Right ventricle myocardium inferior (tissue), 1 donor: Measurements from ENCODE around the gene MYO1F. TPM values are rescaled to one million over a fixed set of nuclear protein-coding genes. Genes with fewer than 3 reads are reported as not detected.
A peak's percentile ranks its signal among the peaks of the same experiment; 100 is the strongest.
"Not testable (repeated sequence)": the region's sequence is repeated elsewhere in the genome, so short reads cannot be mapped to it uniquely, and the experiment has no call there.

Experiments used
- ATAC-seq: fragments of 200-7000 bp; cut with Tn5 transposase; one replicate; pipeline ENCODE4 v1.9.1; 2020; ENCODE audit warnings: mild to moderate bottlenecking, moderate library complexity
- DNase-seq: peaks from one replicate; pipeline ENCODE4 v3.0.0; 2021; ENCODE audit errors: missing footprints
- intact Hi-C: fragments of 100-400 bp; cut with DNase I; formaldehyde crosslinking; loops from one replicate; pipeline ENCODE4 v1.11.0; 2022
- total RNA-seq: library from RNA; stranded (reverse); fragmentation: NEBNext Ultra II Directional; extraction: Animal tissue kit (Norgen Biotek cat#: 25700); gene quantifications from one replicate; pipeline ENCODE4 v1.2.1, GENCODE V29; 2021
- donor health status: DM: no; HTN: yes; CAD: no; lungs with severe emphysema.

The MYO1F gene
- total RNA-seq, 1 donor from 2014 or later, result 9.3 TPM

DNA sequence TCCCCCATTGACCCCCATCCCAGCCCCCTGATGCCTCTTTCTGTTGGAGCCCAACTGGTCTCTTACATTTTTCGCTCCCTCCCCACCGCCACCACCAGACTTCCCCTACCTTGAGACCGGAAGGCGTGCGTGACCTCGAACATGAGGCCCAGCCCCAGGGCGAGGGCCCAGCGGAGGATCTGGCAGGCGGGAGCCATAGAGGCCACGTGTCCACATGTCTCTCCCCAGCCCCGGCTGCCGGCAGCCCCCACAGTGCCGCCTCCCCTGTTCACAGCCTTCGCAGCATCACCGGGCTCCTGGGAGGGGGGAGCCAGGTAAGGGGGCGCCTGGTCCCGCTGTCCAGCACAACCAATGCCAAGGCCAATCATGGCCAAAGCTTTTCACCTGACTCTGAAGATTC is 28.3 kb upstream of the MYO1F start:
- no peak for ATAC-seq
- intact Hi-C loops, result no loop called here
- no peak for DNase-seq

DNA sequence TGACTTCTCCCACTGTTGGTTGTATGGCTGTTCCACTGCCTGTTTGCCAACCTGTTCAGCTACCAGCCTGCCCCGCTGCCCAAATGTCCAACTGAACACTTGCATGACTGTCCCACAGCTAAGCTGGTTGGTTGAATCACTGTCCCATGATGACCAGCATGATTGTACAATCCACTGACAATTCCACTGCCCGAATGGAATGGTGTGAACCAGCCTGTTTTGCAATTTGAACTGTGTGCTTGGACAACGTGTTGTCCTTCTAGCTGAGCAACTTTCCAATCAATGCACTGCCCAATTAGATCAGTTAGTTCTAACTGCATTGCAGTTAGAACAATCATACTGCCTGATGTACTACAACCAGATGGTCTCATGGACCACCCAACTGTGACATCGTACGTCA is 24.6 kb upstream of the MYO1F start:
- ATAC-seq, result no peak
- DNase-seq, result no peak
- intact Hi-C loops, result no loop called here

DNA sequence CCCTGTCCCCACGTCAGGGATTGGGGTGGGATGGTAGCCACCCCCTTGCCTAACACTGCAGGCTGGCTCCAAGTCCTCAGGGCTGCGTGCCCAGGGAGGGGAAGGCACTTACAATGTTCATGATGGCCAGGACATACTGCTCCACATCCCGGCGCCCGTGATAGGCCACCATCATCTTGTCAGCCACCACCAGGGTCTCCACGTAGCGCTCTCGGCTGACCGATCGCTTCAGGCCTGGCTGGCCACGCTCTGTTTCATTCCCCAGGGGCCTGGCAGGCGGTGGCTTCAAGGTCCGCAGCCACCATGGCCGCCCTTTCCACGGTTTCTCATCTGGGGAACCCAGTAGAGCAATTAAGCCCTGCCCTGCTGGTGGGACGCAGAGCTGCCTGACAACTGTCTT is 23.6 kb upstream of the MYO1F start:
- intact Hi-C loops, result no loop called here
- DNase-seq, result peak; percentile 50
- no peak for ATAC-seq

DNA sequence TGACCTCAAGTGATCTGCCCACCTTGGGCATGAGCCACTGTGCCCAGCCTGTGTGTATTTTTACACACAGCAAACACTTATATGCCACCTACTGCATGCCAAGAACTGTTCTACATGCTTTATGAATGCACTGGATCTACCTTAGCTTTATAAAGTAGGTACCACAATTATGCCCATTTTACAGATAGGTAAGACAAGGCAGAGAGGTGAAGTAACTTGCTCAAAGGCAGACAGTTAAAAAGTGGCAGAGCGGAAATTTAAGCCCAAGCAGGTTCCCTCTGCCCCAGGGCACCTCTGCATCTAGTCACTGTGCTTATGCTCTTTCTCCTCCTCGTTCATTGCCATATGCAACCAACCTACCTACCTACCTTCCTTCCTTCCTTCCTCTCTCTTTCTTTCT is 22.8 kb upstream of the MYO1F start:
- ATAC-seq, result no peak
- no peak for DNase-seq
- intact Hi-C loops, result no loop called here

DNA sequence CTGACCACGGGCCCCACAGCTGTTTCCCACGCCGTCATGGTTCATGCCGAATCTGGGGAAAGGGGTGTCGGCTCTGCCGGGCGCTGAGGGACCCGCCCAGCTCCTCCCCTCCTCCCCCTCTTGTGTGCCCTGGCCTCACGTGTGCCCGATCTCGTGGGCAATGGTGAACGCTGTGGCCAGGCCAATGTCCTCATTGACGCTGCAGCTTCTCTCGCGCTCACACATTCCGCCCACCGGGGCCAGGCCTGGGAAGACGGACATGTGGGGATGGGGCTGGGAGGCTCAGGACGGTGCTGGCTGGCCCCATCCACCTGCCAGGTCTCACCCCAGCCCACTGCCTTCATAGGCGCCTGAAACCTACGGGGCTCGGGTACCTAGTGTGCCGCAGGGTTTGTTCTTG is 18.9 kb upstream of the MYO1F start:
- intact Hi-C loops, result no loop called here
- ATAC-seq, result no peak
- DNase-seq, result peak; percentile 63

DNA sequence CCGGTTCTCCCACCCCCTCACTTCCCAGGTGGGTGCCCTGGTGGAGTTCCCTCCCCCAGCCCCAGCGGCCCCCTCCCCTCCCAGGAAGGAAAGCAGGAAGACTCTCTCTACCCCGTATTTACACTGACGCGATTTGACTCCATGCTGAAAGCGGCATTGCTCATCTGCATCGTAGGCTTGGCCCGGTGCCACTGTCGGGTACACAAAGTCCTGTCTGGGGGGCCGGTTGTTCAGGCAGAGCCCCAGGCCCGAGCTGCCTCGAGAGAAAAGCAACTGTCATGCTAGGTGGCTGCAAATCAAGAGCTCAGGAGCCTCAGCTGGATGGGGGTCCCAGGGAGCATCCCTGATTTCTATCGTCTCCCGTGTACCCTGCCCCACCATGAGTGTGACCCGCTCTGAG is 18.4 kb upstream of the MYO1F start:
- DNase-seq (peak; percentile 65), ATAC-seq (no peak)
- intact Hi-C loops, result no loop called here

DNA sequence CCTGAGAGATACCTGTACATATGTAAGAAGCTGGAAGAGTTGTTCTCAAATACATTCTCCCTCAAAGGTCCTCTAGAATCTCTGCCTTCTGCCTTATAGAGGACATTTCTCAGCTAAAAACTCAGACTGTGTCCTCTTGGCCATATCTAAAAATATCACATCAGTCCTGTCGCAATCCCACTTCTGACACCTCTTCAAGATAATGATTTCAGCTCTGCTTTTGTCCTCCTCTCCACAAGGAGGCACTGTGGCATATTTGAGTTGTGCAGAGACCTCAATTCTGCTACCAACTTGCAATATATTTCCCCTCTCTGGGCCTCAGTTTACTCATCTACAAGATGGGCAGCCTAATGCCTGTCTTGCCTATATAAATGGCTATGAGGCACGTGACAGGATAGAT is 16.7 kb upstream of the MYO1F start:
- DNase-seq (no peak), ATAC-seq (no peak)
- intact Hi-C loops, result no loop called here

DNA sequence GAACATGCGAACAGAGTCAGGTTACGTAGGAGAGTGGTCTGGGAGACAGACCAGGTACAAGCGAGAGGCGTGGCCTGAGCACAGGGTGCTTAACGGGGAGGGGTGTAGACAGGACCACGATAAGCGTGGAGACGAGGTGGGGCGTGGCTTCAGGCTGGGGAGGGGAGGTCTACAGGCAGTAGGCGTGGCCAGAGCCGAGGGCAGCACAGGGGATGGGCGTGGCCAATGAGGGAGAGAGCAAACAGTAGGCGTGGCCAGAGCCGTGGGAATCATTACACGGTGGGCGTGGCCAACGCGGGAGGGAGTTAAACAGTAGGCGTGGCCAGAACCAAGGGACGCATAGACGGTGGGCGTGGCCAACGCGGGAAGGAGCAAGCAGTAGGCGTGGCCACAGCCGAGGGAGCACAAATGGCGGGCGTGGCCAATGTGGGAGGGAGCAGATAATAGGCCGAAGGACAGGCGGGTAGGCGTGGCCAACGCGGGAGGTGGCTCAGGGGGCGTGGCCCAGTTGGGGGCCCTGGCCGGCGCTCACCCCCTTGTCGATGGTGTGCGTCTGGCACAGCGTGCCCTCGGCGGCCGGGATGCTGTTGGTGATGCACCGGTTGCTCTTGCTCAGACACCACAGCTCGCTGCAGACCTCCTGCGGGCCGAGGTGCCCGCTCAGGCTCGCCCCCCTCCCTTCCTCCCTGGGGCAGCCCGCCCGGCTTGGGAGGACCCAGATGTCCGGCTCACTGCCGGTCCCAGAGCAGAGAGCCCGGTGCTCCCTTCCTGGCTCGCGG is 15.2 kb upstream of the MYO1F start:
- intact Hi-C loops, result no loop called here
- DNase-seq, result peak; percentile 97
- ATAC-seq, result peak; percentile 91

DNA sequence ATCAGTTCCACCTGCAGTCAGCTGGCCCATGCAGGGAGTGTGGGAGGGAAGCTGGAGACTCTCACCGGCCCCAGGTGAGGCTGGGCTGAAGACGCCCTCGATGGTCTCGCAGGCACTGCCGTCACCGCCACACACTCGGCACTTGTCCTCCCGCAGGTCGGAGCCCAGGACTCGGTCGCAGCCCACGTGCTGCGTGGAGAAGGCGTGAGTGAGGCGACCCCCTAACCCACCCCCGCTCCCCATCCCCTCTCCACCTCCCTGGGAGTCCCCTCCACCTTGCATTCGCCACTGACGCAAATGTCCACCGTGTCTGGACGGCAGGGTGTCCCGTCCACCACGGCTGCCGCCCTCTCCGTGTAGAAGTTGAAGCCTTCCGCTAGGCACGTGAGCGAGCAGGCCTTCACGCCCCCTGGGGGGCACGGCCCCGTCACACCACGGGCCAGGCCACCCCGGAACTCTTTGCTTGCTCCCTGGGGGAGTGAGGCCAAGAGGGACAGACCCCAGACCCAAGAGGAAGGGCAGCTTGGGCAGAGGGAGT is 12.0 kb upstream of the MYO1F start:
- peak; percentile 30 for DNase-seq
- ATAC-seq, result no peak
- intact Hi-C loops, result no loop called here

DNA sequence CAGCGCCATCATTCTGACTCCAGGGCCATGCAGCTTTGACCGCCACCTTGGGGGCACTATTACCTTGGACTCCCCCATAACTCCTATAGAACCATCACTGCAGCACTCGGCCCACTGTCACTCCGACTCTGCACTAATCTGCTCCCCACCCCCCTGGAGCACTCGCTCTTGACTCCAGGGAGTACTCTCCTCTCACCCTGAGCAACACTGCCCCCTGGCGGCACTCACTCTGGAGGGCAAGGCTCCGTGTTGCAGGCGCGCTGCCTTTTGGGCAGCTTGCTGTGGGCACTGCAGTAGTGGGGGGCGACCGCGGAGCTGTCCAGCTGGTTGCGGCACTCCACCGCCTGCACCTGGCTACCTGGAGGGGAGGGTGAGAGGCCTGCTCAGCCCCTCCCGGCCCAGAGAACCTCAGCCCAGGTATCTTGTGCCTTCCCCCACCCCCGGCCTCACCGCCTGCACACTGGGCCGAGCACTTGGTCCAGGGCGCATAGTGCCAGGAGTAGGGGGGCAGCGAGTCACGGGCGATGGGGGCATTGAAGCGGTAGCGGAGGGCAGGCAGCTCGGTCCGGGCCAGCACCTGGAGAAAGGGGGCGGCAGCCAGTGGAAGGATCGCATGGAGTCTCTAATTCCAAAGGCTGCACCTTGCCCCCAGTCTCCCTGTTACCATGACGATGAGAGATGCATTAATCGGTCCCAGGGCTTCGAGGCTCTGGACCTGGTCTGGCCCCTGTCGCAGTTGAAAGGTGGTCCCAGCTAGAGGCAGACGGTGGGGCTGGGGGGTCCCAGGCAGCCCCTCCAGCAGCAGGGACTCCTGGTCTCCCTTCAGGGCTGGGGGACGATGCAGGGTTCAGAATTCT is 8.9 kb upstream of the MYO1F start:
- ATAC-seq, result peak; percentile 32
- peak; percentile 85 for DNase-seq
- intact Hi-C loops, result no loop called here

DNA sequence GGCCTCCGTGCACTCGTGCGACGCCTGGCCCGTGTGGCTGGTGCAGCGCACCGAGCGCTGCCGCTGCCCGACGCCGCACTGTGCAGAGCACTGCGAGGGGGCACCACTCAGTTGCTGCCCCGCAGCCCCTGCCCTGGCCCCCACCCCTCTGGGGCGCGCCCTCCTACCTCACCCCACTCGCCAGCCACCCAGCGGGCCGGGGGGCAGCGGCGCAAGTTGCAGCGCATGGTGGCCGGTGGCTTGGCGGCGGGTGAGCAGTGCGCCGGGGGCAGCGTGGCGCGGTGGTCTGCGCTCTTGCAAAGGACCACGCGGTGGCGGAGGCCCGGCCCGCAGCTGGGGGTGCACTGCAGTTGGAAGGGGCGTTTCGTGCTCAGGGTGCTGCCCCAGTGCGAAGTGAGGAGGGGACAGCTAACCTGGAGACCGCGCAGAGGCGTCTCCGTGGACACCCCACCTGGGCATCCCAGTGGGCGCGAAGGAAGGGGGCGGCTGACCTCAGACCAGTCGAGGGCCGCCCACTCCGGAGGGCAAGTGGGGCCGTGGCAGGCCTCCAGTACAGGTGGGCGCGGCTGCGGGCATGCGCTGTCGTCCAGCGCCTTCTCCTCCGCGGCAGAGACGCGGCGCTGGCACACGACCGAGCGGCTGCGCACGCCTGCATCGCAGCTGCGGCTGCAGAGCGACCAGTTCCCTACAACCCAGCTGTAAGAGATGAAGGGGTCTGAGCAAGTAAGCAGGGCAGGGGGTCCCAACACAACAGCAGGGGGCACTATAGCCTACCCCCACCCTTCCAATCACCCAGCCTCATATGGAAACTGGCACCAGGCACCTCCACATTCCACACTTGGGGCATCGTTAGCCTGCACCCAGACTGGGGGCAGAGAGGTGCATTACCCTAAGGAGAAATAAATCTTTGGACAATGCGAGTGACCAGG is 8.0 kb upstream of the MYO1F start:
- intact Hi-C loops, result no loop called here
- ATAC-seq (no peak), DNase-seq (peak; percentile 62)

DNA sequence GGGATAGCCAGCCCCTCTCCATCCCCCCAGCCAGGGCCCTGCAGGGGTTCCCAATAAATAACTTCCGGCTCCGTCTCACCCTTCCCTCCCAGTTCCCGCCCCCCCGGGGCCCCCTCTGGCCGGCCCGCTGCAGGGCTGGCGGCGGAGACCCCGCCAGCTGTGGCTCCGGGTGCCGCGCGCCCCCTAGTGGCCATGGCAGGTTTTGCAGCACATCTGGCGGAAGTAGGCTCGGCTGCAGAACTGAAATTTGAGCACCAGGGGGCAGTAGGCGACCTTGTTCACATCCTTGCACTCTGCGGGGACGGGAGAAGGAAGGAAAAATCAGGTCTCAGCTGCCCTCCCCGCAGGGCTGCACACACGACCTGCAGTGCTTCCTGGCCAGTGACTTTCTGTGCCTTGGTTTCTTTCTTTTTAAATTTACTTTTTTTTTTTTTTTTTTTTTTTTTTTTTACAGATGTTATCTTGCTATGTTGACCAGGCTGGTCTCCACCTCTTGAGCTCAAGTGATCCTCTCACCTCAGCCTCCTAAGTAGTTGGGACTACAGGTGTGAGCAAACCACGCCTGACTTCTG is 3.6 kb upstream of the MYO1F start:
- intact Hi-C loops, result loop anchor here (2.0 kb wide), 1 partner anchor 60 kb away; no protein-coding TSS in a partner anchor
- DNase-seq (peak; percentile 90), ATAC-seq (peak; percentile 75)

DNA sequence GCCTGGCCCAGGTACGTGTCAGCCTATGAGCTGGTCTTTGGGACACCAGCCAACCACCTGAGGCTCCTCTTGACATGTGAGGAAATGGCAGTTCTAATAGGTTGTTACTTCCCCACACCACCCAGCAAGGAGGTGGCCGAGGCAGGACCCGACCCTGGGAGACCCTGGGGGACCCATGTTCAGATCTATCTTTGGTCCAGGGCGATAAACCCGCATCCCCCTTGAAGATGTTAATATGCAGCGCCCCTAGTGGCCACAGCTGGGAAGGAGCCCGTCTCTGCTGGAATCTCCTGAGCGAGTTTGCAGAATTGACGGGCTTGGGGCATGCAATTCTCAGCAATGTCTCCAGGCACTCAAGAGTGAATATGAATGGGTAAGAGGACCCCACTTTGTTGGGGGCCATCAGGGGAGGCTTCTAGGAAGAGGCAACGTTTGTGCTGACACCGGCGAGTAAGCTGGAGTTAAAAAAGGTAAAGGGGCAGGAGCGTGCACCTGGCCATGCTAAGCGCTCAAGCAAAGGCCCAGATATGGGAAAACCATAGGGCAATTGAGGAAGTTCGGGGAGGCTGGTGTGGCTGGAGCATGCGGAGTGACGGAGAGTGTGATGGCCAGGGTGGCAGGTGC is 1.5 kb upstream of the MYO1F start:
- intact Hi-C loops, result loop anchor here (5.0 kb wide), 1 partner anchor 226 kb away; no protein-coding TSS in a partner anchor
- no peak for ATAC-seq
- peak; percentile 84 for DNase-seq

DNA sequence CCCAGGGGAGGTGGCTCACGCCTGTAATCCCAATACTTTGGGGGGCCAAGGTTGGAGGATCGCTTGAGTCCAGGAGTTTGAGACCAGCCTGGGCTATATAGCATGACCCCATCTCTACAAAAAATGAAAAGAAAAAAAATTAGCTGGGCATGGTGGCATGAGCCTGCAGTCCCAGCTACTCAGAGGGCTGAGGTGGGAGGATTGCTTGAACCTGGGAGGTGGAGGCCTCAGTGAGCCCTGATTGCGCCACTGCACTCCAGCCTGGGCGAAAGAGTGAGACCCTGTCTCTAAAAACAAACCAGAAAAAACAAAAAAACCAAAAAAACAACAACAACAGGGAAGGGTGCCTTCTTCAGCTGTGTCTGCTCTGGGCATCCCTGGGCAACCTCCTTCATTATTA is 499 bp upstream of the MYO1F start:
- no peak for ATAC-seq
- peak; percentile 55 for DNase-seq
- intact Hi-C loops, result loop anchor here (5.0 kb wide), 1 partner anchor 225 kb away; no protein-coding TSS in a partner anchor

DNA sequence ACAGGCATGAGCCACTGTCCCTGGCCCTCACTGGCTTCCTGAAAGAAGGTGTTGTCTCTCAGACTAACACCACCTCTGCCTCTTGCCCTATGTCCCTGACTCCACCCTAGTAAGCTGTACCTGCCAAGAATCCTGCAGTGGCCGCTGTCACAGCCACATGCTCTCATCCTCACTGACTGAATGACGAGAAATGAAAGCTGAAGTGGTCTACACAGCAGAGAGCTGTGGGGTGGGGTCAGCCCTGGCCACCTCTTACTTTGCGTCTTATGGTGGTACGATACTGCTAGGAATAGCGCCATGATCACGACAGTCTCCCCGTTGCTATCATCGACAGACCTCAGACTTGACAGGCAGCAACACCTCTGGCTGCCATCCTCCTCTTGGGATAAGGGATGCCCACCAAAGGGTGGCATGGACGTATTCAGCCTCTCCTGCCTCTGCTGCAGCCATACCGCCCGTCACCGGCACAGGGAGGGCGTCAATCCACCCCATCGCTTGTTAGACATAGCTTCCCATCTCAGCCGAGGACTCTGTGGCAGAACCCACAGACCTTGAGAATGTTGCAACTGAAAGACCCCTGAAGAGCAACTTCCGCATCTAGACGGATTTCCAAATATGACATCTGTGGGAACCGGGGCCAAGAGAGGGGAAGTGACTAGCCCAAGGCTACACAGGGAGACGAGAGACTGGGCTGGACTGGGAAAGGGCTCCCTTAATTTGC is 809 bp downstream of the MYO1F start:
- ATAC-seq, result peak; percentile 26
- peak; percentile 70 for DNase-seq

DNA sequence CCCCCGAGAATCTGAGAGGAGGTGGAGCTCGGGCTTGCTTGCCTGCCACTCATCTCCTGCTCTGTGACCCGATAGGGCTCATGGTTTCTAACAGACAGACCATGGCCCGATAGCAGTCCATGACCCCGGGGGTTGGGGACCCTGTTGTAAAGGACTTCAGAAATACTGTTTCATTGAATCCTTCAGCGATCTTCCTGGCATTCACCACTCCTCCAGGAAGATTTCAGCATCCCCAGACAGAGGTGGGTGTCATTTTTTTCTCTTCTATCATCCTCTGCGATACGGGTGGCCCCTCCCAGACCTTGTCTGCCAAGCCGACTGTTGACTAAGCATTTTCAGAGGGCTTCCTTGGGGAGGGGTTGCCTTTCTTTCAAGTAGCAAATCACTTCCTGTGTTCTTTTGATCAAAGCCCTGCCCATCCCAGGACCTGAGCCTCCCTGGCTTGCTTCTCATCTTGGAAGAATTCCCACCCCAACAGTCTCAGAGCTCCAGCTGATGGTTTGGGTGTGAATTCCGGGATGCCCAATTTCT is 1.7 kb downstream of the MYO1F start:
- no peak for ATAC-seq
- intact Hi-C loops, result loop anchor here (5.0 kb wide), 1 partner anchor 223 kb away; no protein-coding TSS in a partner anchor
- DNase-seq, result no peak

More for the DNA sequence above, 809 bp downstream of the MYO1F start:
- intact Hi-C loops, result loop anchor here (5.0 kb wide), 1 partner anchor 224 kb away; no protein-coding TSS in a partner anchor

DNA sequence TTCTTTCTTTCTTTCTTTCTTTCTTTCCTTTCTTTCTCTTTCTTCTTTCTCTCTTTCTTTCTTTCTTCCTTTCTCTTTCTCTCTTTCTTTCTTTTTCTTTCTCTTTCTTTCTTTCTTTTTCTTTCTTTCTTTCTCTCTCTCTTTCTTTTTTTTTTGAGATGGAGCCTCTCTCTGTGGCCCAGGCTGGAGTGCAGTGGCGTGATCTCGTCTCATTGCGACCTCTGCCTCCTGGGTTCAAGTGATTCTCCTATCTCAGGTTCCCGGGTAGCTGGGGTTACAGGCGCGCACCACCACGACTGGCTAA is 2.7 kb downstream of the MYO1F start:
- intact Hi-C loops, DNase-seq, ATAC-seq: not testable (repeated sequence)
